GM12872 (cell line): ENCODE results near the gene SDR39U1.

ENCODE experiments used
- TF ChIP-seq, protein P1 (sequence below): IDR thresholded peaks from 3 replicates; pipeline ENCODE4 v1.5.1; 2011; ENCODE audit warnings: low read depth, mild to moderate bottlenecking, low read length, moderate library complexity; ENCODE audit not compliant: insufficient read depth

SDR39U1 gene

DNA sequence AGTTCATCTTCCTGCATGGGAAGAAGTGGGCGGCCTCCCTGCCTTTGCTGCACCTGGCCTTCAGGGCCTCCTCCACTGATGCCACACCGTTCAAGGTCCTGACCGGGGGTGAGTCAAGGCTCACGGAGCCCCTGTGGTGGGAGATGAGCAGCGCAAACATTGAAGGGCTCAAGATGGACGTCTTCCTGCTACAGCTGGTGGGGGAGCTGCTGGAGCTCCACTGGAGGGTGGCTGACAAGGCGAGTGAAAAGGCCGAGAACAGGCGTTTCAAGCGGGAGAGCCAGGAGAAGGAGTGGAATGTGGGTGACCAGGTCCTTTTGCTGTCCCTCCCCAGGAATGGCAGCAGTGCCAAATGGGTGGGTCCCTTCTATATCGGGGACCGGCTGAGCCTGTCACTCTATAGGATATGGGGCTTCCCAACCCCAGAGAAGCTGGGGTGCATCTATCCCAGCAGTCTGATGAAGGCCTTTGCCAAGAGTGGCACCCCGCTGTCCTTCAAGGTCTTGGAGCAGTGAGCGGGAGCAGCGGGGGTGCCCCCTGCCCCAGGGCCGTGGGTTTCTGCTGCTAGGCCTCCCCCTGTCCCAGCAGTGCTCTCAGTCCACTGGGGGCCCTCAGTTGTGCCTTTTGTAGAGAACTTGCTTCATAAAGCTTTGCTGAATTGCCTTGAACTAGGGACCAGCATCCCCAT is 25.5 kb downstream of the SDR39U1 start:
- TF ChIP-seq, protein P1, sequence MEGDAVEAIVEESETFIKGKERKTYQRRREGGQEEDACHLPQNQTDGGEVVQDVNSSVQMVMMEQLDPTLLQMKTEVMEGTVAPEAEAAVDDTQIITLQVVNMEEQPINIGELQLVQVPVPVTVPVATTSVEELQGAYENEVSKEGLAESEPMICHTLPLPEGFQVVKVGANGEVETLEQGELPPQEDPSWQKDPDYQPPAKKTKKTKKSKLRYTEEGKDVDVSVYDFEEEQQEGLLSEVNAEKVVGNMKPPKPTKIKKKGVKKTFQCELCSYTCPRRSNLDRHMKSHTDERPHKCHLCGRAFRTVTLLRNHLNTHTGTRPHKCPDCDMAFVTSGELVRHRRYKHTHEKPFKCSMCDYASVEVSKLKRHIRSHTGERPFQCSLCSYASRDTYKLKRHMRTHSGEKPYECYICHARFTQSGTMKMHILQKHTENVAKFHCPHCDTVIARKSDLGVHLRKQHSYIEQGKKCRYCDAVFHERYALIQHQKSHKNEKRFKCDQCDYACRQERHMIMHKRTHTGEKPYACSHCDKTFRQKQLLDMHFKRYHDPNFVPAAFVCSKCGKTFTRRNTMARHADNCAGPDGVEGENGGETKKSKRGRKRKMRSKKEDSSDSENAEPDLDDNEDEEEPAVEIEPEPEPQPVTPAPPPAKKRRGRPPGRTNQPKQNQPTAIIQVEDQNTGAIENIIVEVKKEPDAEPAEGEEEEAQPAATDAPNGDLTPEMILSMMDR, result no peak

DNA sequence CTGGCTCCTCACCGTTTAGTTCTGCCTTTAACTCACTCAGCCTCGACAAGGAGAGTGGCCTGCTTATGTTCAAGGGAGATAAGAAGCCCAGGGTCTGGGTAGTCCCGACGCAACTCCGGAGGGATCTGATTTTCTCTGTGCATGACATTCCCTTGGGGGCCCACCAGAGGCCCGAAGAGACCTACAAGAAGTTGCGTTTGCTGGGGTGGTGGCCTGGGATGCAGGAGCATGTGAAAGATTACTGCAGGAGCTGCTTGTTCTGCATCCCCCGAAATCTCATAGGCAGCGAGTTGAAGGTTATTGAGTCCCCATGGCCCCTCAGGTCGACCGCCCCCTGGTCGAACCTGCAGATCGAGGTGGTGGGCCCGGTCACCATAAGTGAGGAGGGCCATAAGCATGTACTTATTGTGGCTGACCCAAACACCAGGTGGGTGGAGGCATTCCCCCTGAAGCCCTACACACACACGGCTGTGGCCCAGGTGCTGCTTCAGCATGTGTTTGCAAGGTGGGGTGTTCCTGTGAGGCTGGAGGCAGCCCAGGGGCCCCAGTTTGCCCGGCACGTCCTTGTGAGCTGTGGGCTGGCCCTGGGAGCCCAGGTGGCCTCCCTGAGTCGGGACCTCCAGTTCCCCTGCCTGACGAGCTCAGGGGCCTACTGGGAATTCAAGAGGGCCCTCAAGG is 26.2 kb downstream of the SDR39U1 start:
- TF ChIP-seq, protein P1, result no peak

DNA sequence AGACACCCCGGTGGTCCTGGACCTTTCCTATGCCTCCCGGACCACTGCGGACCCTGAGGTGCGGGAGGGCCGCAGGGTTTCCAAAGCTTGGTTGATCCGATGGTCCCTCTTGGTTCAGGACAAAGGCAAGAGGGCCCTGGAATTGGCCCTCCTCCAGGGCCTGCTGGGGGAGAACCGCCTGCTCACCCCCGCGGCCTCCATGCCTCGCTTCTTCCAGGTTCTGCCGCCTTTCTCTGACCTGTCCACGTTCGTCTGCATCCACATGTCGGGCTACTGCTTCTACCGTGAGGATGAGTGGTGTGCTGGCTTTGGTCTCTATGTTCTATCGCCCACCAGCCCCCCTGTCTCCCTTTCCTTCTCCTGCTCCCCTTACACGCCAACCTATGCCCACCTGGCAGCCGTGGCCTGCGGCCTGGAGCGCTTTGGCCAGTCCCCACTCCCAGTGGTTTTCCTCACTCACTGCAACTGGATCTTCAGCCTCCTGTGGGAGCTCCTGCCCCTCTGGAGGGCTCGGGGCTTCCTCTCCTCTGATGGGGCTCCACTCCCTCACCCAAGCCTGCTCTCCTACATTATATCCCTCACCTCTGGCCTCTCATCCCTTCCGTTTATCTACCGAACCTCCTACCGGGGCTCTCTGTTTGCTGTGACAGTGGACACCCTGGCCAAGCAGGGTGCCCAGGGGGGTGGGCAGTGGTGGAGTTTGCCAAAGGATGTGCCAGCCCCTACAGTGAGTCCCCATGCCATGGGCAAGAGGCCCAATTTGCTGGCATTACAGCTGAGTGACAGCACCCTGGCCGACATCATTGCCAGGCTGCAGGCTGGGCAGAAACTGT is 26.9 kb downstream of the SDR39U1 start:
- TF ChIP-seq, protein P1, result no peak

DNA sequence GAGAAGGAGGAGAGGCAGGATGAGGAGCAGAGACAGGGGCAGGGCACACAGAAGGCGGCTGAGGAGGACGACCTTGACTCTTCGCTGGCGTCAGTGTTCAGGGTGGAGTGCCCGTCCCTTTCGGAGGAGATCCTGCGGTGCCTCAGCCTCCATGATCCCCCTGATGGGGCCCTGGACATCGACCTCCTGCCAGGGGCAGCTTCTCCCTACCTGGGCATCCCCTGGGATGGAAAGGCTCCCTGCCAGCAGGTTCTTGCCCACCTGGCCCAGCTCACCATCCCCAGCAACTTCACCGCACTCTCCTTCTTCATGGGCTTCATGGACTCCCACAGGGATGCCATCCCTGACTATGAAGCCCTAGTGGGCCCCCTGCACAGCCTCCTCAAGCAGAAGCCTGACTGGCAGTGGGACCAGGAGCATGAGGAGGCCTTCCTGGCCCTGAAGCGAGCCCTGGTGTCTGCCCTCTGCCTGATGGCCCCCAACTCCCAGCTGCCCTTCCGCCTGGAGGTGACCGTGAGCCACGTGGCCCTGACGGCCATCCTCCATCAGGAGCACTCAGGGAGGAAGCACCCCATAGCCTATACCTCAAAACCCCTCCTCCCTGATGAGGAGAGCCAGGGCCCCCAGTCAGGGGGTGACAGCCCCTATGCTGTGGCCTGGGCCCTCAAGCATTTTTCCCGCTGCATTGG is 27.7 kb downstream of the SDR39U1 start:
- TF ChIP-seq, protein P1, result no peak

DNA sequence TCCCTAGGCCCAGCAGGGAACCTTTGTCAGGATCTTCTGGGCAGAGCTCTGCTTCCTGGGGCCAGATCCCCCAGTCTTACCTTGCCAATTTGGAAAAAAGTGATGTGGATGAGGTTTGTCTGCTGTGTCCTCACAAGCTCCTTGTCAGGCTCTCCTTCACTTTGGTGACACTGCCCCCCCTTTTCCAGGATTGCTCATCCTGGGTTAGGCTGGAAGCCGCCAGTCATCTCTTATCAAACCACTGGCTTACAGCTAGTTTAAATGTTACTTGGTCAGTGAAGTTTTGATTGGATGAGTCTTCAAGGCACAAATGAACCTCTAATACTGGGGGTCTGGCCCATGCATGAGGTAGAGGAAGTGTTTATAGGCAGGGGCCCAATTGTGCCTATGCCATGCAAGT is 28.5 kb downstream of the SDR39U1 start:
- TF ChIP-seq, protein P1, result no peak

DNA sequence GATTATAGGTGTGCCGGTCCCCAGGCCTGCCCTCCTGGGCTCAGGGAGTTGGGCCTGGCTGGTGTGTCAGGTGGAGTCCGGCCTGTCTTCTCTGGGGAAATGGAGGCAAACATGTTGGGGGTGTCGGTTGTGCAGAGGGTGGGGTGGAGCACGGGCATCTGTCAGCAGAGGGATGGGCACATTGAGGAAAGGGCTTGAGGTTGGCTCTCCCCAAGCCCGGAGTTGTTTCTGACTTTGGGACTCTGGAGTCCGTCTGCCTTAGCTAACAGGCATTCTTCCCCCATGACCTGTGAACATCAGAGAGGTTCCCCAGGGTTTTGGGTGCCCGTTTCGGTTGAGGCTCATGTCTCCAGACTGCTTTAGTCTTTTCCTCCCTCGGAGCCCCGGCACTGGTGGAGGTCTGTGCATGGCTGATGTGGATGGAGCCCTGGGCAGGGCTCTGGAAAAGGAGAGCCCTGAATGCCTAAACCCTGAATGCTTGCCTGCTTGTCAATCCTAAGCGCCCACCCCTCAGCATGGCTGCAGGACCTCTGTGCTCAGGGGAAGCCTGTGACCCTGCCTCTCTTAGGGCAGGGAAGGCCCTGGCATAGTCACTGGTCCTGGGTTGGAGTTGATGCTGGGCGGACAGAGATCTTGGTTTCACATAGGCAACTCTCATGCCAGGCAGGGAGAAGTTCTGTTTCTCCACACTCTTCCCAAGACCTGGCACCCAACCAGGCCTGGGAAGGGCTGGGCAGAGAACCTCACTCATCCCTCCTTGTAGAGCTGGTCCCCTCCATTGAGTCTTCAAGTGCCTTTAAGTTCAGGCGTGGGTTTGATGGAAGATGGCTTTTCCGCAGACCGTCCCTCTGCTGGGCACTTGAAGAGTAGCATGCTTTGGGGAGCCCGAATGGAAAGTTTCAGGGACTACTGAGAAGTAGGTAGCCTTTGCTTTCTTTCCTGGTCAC is 30.9 kb downstream of the SDR39U1 start:
- TF ChIP-seq, protein P1, result peak; percentile 77
